ENCODE data around the gene KCNAB1.

DNA sequence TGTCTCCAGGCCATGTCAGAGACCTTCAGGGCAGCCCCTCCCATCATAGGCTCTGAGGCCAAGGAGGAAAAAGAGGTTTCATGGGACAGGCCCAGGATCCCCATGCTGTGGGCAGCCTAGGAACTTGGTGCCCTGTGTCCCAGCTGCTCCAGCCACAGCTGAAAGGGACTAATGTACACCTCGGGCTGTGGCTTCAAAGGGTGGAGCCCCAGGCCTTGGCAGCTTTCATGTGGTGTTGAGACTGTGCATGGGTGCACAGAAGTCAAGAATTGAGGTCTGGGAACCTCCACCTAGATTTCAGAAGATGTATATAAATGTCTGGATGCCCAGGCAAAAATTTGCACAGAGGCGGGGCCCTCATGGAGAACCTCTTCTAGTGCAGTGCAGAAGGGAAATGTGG lies 441.2 kb downstream of the KCNAB1 start:
- TF ChIP-seq, protein P1, sequence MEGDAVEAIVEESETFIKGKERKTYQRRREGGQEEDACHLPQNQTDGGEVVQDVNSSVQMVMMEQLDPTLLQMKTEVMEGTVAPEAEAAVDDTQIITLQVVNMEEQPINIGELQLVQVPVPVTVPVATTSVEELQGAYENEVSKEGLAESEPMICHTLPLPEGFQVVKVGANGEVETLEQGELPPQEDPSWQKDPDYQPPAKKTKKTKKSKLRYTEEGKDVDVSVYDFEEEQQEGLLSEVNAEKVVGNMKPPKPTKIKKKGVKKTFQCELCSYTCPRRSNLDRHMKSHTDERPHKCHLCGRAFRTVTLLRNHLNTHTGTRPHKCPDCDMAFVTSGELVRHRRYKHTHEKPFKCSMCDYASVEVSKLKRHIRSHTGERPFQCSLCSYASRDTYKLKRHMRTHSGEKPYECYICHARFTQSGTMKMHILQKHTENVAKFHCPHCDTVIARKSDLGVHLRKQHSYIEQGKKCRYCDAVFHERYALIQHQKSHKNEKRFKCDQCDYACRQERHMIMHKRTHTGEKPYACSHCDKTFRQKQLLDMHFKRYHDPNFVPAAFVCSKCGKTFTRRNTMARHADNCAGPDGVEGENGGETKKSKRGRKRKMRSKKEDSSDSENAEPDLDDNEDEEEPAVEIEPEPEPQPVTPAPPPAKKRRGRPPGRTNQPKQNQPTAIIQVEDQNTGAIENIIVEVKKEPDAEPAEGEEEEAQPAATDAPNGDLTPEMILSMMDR (conservative IDR thresholded peaks at IDR 0.05 in 1 of 2, IDR thresholded peaks at IDR 0.05 in 1 of 2; ENCODE audit: extremely low read depth in 1 of 2, insufficient read depth in 1 of 2, low read depth in 1 of 2, low read length in 2 of 2), result no peak
- no peak for TF ChIP-seq EZH2 (IDR thresholded peaks at IDR 0.05; ENCODE audit: borderline replicate concordance, low read length)
